OCI-M2 (cell line): Measurements from ENCODE around the gene RBPJ.
A peak's percentile ranks its signal among the peaks of the same experiment; 100 is the strongest.
"Not testable (repeated sequence)": the region's sequence is repeated elsewhere in the genome, so short reads cannot be mapped to it uniquely, and the experiment has no call there.

Experiments used
- DNase-seq: peaks from one replicate; lab custom pipeline; 2025; ENCODE audit not compliant: unreplicated experiment; lab: John Stamatoyannopoulos, UW

RBPJ gene

DNA sequence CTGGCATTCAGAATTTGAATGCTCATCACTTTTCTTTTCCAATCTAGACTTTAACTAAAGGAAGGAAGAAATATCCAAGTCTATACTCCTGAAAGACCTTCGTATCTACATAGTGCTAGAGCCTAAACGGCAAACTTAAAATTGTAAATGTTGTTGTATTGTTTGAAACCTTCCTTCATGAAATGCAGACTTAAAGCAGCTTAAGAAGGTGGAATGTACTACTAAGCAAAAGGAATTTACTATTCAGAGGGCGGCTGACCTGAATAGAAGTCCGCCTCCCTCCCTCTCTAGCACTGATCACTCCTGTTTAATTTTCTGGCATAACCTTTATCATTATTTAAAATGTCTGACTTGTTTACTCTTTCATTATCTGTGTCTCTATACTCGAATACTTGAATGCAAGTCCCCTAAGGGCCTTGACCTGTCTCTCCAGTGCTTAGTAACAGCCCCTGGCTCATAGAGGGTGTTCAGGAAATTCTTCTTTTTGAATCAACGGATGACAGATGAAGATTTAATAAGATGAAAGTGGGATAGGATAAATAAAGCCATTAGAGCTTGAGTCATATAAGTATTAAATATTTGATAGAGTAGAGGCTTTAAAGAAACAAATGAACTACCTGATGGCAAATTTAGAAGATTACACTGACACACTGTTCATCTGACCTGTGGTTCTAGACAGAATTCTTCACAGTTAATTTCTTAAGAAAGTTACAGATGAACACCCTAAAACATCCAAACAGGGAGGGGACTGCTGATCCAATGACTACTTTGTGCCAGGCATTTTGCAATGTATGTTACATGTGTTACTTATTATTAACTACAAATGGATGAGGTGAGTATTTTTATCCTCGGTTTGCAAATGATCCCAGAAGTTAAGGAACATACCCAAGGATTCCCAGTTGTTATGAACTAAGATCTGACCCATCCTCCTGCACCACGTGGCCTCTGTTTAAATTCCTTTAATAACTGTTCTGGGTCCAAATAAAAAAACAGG, 20.2 kb upstream of the RBPJ start:
- DNase-seq: no peak

- DNase-seq: no peak
These were observed 18.5 kb upstream of the RBPJ start for GRCh38 chr4:26302031-26302899.

DNA sequence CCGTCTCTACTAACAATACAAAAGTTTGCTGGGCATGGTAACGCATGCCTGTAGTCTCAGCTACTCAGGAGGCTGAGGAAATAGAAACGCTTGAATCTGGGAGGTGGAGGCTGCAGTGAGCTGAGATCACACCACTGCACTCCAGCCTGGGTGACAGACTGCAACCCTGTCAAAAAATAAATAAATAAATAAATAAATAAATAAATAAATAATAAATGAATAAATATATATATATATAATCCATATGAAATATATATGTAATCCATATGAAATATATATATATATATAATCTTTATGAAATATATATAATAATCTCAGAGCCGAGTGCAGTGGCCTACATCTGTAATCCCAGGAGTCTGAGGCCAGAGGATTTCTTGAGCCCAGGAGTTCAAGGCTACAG, 17.8 kb upstream of the RBPJ start:
- no peak for DNase-seq

GRCh38 chr4:26307037-26307800, 13.6 kb upstream of the RBPJ start:
- no peak for DNase-seq

- no peak for DNase-seq
These were observed 12.2 kb upstream of the RBPJ start for GRCh38 chr4:26308568-26308967.

DNA sequence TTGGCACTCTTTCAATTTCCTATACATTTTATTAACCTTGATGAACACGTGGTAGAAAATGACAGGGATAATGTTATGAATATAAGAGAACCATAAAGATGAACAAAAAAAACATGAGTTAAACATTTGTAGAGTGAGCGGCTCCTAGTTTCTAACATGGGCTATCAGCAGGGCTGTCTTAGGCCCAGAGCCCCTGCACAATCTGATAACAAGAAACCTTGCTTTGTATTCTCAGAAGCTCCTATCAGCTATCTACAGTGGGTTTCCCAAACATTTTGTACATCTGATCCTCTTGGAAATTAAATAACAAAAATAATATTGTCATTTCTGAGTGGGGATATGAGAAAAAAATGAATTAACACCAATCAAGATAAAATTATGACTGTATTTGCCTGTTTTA, 10.6 kb upstream of the RBPJ start:
- DNase-seq: no peak

DNA sequence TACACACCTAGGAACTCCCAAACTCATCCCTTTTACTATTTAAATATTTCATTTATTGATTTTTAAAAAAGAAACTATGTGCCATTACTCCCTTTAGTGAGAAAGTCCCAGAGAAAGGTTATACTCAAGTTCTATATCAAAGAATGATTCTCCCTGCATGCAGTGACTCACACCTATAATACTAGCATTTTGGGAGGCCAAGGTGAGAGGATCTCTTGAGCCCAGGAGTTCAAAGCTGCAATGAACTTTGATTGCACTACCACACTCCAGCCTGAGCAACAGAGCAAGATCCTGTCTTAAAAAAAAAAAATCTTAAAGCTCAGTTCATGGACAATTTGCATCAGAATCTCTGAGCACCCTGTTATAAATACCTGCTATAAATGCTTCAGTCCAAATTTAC, 9.2 kb upstream of the RBPJ start:
- DNase-seq: no peak

DNA sequence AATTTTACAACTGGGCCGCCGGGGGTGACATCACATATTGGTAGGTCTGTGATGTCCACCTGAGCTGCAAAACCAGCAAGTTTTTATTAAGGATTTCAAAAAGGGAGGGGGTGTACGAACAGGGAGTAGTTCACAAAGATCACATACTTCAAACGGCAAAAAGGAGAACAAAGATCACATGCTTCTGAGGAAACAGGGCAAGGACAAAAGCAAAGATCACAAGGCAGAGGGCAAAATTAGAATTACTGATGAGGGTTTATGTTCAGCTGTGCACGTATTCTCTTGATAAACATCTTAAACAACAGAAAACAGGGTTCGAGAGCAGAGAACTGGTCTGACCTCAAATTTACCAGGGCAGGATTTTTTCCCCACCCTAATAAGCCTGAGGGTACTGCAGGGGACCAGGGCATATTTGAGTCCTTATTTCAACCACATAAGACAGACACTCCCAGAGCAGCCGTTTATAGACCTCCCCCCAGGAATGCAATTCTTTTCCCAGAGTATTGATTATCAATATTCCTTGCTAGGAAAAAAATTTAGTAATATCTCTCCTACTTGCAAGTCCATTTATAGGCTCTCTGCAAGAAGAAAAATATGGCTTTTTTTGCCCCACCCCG, 5.4 kb upstream of the RBPJ start:
- DNase-seq: not testable (repeated sequence)

DNA sequence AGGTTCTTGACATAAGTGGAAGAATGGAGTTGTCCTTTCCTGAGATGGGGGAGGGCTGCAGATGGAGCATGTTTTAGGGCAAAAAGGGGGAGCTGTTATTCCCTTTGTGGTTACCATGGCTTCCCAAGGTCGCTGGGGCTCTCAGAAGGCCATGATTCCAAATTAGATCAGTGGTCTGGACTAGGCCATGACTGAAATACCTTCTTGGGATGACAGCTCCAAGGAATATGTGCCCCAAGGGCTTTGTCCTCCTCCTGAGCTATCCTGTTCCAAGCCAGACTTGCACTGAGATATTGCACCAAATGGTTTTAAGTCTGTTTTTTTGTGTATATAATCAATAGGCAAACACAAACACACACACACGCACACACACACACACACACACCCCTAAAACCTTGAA, 3.0 kb upstream of the RBPJ start:
- no peak for DNase-seq

GRCh38 chr4:26319467-26319948, 1.3 kb upstream of the RBPJ start:
- DNase-seq: peak; percentile 74

GRCh38 chr4:26319949-26320537, 771 bp upstream of the RBPJ start:
- DNase-seq: no peak

GRCh38 chr4:26321373-26322221, 783 bp downstream of the RBPJ start:
- DNase-seq: no peak

- DNase-seq: no peak
These were observed 1.5 kb downstream of the RBPJ start for GRCh38 chr4:26322346-26322745.

DNA sequence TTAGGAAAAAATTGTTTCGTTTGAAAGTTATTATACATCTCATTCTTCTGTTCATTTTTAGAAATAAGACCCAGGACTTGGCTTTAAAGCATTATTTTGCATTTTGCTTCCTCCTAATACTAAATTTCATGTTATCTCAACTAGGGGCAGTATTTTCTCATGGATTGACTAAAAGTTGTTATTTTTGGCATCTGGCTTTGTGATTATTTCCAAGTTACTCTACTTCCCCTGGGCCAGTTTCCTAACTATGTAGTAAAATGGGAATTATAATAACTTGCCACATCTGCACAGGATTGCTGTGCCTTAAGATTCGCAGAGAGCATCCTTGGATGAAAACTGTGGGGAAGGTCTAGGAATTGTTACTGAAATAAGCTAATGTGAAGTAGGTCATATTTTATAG, 3.0 kb downstream of the RBPJ start:
- no peak for DNase-seq

- no peak for DNase-seq
These were observed 4.4 kb downstream of the RBPJ start for GRCh38 chr4:26325191-26325590.

- DNase-seq: no peak
These were observed 6.0 kb downstream of the RBPJ start for GRCh38 chr4:26326791-26327190.

- no peak for DNase-seq
These were observed 9.5 kb downstream of the RBPJ start for GRCh38 chr4:26330186-26330787.

- DNase-seq: no peak
These were observed 10.1 kb downstream of the RBPJ start for GRCh38 chr4:26330946-26331345.
